Left lung (tissue), 10 donors: Measurements from ENCODE around the gene RAB3GAP1. TPM values are rescaled to one million over a fixed set of nuclear protein-coding genes. Genes with fewer than 3 reads are reported as not detected.
"Not testable (repeated sequence)": the region's sequence is repeated elsewhere in the genome, so short reads cannot be mapped to it uniquely, and the experiment has no call there.

ENCODE experiments used
- ATAC-seq: fragments of 200-7000 bp; cut with Tn5 transposase; one replicate; pipeline ENCODE4 v1.9.1; 2020; ENCODE audit warnings: moderate library complexity
- DNase-seq, 4 donors: peaks; one replicate each; pipeline ENCODE4 v3.0.0-alpha.2; 2013 to 2020
- H3K27ac ChIP-seq, 2 donors: fragments of 200-600 bp; sonication (generic) in 1 of 2; one replicate each; pipeline versions ENCODE4 v1.5.0 to v1.8.0; 2020 to 2021
- H3K27me3 ChIP-seq, 2 donors: fragments of 200-600 bp; sonication (generic) in 1 of 2; one replicate each; pipeline versions ENCODE4 v1.5.0 to v1.8.0; 2020 to 2021
- H3K36me3 ChIP-seq, 2 donors: fragments of 200-600 bp; sonication (generic) in 1 of 2; one replicate each; pipeline versions ENCODE4 v1.5.0 to v1.8.0; 2020 to 2021
- H3K4me1 ChIP-seq, 2 donors: fragments of 200-600 bp; one replicate each; pipeline ENCODE4 v1.8.0; 2021
- H3K4me3 ChIP-seq, 2 donors: fragments of 200-600 bp; sonication (generic) in 1 of 2; one replicate each; pipeline versions ENCODE4 v1.5.0 to v1.8.0; 2020 to 2021; ENCODE audit warnings: mild to moderate bottlenecking in 1 of 2
- H3K9me3 ChIP-seq, 2 donors: fragments of 200-600 bp; sonication (generic) in 1 of 2; one replicate each; pipeline versions ENCODE4 v1.5.0 to v1.8.0; 2020 to 2021
- CTCF ChIP-seq, 2 donors: fragments of 200-600 bp; sonication (generic) in 1 of 2; IDR thresholded peaks; one replicate each; pipeline versions ENCODE4 v1.5.0 to v1.8.0; 2021; ENCODE audit warnings: antibody characterized with exemption in 2 of 2
- intact Hi-C, 2 donors: fragments of 100-400 bp; cut with DNase I; formaldehyde crosslinking; loops; one replicate each; pipeline versions ENCODE4 v1.11.2 to v1.14.2; 2022
- polyA plus RNA-seq, 6 donors: library from polyadenylated mRNA; unstranded; fragments of 120-200 nt; gene quantifications; one replicate each; pipeline ENCODE4 v1.2.1, GENCODE V29; 2013; ENCODE audit not compliant: insufficient read length in 6 of 6
- total RNA-seq, 2 donors: library from RNA; stranded (reverse); fragmentation: NEBNext Ultra II Directional; extraction: Animal tissue kit (Norgen Biotek cat#: 25700); gene quantifications; one replicate each; pipeline ENCODE4 v1.2.1, GENCODE V29; 2021
- donor health status: DM: no; HTN: yes; CAD: no.
- donor health status: DM: no; HTN: no; CAD: no.

RAB3GAP1 gene
- total and polyA plus RNA-seq, 8 donors, result 40.2 to 68.1 (median 59.7) TPM

- ATAC-seq (no peak), DNase-seq (no peak)
- Histone ChIP-seq H3K4me3 (no peak overlapping the region), H3K27ac (no peak overlapping the region), H3K27me3 (no peaks in the 10 kb centered on the region), H3K9me3 (no peaks in the 10 kb centered on the region), H3K4me1 (no peaks in the 10 kb centered on the region), H3K36me3 (no peaks in the 10 kb centered on the region)
- intact Hi-C loops, result no loop called here
- no peak for TF ChIP-seq CTCF (IDR thresholded peaks at IDR 0.05)
Observed at GRCh38 chr2:135023886-135024485, 28.1 kb upstream of the RAB3GAP1 start.

- Histone ChIP-seq H3K27me3 (no peaks in the 10 kb centered on the region), H3K9me3 (no peaks in the 10 kb centered on the region), H3K4me1 (no peaks in the 10 kb centered on the region), H3K36me3 (no peaks in the 10 kb centered on the region), H3K4me3 (no peak overlapping the region), H3K27ac (no peak overlapping the region)
- no peak for TF ChIP-seq CTCF (IDR thresholded peaks at IDR 0.05)
- DNase-seq, result no peak
- no peak for ATAC-seq
- intact Hi-C loops, result no loop called here
Observed at GRCh38 chr2:135029481-135030134, 22.5 kb upstream of the RAB3GAP1 start.

GRCh38 chr2:135030826-135031225 is 21.3 kb upstream of the RAB3GAP1 start:
- peak in 2 of 4 donors; percentile 23 to 56 for DNase-seq
- no peaks in the 10 kb centered on the region for H3K27me3 ChIP-seq
- TF ChIP-seq CTCF (IDR thresholded peaks at IDR 0.05), result no peak
- no peaks in the 10 kb centered on the region for H3K4me1 ChIP-seq
- H3K36me3 ChIP-seq, result no peaks in the 10 kb centered on the region
- peak; percentile 44 for ATAC-seq
- H3K4me3 ChIP-seq, result no peak overlapping the region
- no peaks in the 10 kb centered on the region for H3K9me3 ChIP-seq
- intact Hi-C loops, result no loop called here
- H3K27ac ChIP-seq, result no peak overlapping the region

GRCh38 chr2:135033216-135033615 is 18.9 kb upstream of the RAB3GAP1 start:
- H3K9me3 ChIP-seq, H3K4me3 ChIP-seq, H3K4me1 ChIP-seq, DNase-seq, intact Hi-C loops, H3K27ac ChIP-seq, ATAC-seq, H3K27me3 ChIP-seq, H3K36me3 ChIP-seq: not testable (repeated sequence)

- Histone ChIP-seq H3K27me3 (no peaks in the 10 kb centered on the region), H3K36me3 (no peaks in the 10 kb centered on the region), H3K4me3 (no peak overlapping the region), H3K4me1 (no peaks in the 10 kb centered on the region), H3K27ac (no peak overlapping the region), H3K9me3 (no peaks in the 10 kb centered on the region)
- no peak for ATAC-seq
- intact Hi-C loops, result no loop called here
- DNase-seq, result no peak
- no peak for TF ChIP-seq CTCF (IDR thresholded peaks at IDR 0.05)
Observed at GRCh38 chr2:135037831-135038230, 14.3 kb upstream of the RAB3GAP1 start.
